ENCODE data around the gene WDR20.

GRCh38 chr14:102229071-102229738, 89.5 kb downstream of the WDR20 start:
- TF ChIP-seq BMI1 (IDR thresholded peaks at IDR 0.05; ENCODE audit: borderline replicate concordance) (no peak), CTCF (IDR thresholded peaks at IDR 0.05 in 2 of 3, conservative IDR thresholded peaks at IDR 0.05 in 1 of 3; ENCODE audit: control insufficient read depth in 2 of 3, extremely low read depth in 1 of 3, insufficient read depth in 1 of 3, low read depth in 3 of 3, low read length in 3 of 3) (no peak), JUND (IDR thresholded peaks at IDR 0.05; ENCODE audit: low read depth, low read length) (no peak), ZNF274 (IDR thresholded peaks at IDR 0.05; ENCODE audit: insufficient read depth, insufficient read length) (no peak), FOXM1 (IDR thresholded peaks at IDR 0.05; ENCODE audit: low read depth, low read length) (no peak), CBX3 (IDR thresholded peaks at IDR 0.05; ENCODE audit: borderline replicate concordance, low read depth) (no peak), POLR2A (IDR thresholded peaks at IDR 0.05; ENCODE audit: low read depth, low read length) (no peak), E2F8 (IDR thresholded peaks at IDR 0.05; ENCODE audit: low read depth, partially characterized antibody) (no peak)

All from GM12878 (cell line).